Measurements from ENCODE around the gene FGF3. TPM values are rescaled to one million over a fixed set of nuclear protein-coding genes. Genes with fewer than 3 reads are reported as not detected.

Gene FGF3
- total RNA-seq, 1 donor from 2014 or later: not detected

DNA sequence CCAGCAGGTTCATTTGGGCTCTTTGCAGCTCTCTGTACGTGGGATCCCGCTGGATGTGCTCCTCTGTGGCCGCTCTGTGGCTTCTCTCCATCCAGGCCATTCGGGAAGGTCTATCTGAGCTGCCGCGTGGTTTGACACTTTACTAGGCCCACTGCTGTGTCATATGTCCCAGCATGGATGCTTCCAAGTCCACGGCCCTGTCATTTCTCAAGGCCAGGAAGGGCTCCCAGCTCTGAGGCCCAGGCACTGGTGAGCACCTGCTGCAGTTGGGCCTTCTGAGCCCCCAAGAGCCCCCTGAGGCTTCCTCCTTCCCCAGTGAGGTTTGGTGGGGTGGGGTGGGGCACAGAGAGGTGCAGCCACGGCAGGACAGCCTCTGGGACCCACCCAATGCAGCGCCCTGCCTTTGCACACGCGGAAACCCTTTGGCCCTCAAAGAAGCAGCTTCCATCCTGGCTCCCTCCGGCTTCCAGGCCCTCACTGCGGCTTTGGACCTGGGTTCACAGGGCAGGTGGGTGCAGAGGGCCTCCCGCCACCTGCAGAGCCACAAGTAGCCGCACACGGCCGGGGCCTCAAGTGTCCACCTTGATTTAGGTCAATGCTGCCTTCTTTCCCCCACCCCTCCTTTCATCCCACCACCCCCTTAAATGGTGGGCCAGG, 44.5 kb upstream of the FGF3 start:
- no peaks in the 10 kb centered on the region for H4K20me1 ChIP-seq (ENCODE audit: insufficient read depth, low read length)
- Mint-ChIP-seq H3K4me1 (ENCODE audit: low read depth, unreplicated experiment) (no peaks in the 10 kb centered on the region), H3K27me3 (ENCODE audit: low read depth, unreplicated experiment) (peaks cover 65% of the 10 kb centered on the region), H3K9me3 (ENCODE audit: unreplicated experiment) (no peaks in the 10 kb centered on the region), H3K27ac (ENCODE audit: unreplicated experiment) (no peak overlapping the region), H3K4me3 (ENCODE audit: unreplicated experiment) (no peak overlapping the region), H3K36me3 (ENCODE audit: low read depth, unreplicated experiment) (no peaks in the 10 kb centered on the region)
- H3K9me3 ChIP-seq (ENCODE audit: insufficient read depth, low read depth, low read length): no peaks in the 10 kb centered on the region
- H3K27me3 ChIP-seq (ENCODE audit: insufficient read depth, low read length): peaks cover 21% of the 10 kb centered on the region
- H3K79me2 ChIP-seq (ENCODE audit: insufficient read depth, low read length): no peaks in the 10 kb centered on the region
- peaks cover 17% of the 10 kb centered on the region for H3K4me1 ChIP-seq (ENCODE audit: insufficient read depth, low read length)
- no peaks in the 10 kb centered on the region for H3K36me3 ChIP-seq (ENCODE audit: insufficient read depth, low read length)
- DNase-seq (ENCODE audit: low read depth) (no peak), FAIRE-seq (no peak)
- no peak for TF ChIP-seq EZH2 (IDR thresholded peaks at IDR 0.05; ENCODE audit: insufficient read depth, low read length)
- TF ChIP-seq, protein P1, sequence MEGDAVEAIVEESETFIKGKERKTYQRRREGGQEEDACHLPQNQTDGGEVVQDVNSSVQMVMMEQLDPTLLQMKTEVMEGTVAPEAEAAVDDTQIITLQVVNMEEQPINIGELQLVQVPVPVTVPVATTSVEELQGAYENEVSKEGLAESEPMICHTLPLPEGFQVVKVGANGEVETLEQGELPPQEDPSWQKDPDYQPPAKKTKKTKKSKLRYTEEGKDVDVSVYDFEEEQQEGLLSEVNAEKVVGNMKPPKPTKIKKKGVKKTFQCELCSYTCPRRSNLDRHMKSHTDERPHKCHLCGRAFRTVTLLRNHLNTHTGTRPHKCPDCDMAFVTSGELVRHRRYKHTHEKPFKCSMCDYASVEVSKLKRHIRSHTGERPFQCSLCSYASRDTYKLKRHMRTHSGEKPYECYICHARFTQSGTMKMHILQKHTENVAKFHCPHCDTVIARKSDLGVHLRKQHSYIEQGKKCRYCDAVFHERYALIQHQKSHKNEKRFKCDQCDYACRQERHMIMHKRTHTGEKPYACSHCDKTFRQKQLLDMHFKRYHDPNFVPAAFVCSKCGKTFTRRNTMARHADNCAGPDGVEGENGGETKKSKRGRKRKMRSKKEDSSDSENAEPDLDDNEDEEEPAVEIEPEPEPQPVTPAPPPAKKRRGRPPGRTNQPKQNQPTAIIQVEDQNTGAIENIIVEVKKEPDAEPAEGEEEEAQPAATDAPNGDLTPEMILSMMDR (IDR thresholded peaks at IDR 0.05; ENCODE audit: insufficient read depth, low read depth, low read length): no peak
- H3K27ac ChIP-seq (ENCODE audit: low read depth, low read length): no peak overlapping the region
- H2AFZ ChIP-seq (ENCODE audit: low read depth, low read length): no peak overlapping the region
- H3K9ac ChIP-seq (ENCODE audit: low read length): no peak overlapping the region
- H3K4me2 ChIP-seq (ENCODE audit: low read length): no peak overlapping the region
- H3K4me3 ChIP-seq (ENCODE audit: insufficient read depth, low read depth, low read length): no peak overlapping the region

DNA sequence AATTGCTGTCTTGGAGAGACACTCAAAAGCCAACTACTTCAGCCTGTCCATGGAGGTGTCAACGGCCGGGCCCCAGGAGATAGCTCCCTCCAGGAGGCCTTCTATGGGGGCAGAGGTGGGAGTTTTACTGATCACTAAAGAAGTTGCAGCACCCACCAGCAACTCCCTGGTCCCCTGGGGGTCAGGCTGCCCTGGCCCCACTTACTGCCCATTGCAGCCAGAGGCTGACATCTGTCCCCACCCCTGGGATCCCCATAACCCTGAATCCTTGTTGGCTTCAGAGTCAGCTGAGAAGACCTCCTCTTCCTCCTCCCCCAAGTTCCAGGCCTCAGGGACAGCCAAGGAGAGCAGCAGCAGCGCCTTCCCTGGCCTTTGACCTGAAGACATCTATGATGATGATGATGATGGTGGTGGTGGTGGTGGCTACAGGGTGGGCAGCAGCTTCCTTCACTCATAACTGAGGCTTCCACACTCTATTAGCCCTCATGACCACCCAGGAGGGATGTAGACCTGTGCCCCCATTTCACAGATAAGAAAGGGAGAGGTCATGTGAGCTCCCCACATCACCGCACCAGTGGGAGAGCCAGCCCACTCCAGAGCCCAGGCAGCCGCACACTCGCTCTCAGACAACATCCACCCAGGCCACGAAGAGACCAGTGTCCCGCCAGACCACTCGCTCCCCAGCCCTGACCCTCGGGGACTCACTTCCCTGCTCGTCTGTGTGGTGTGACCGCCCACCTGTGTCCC, 43.8 kb upstream of the FGF3 start:
- Histone ChIP-seq H3K36me3 (ENCODE audit: insufficient read depth, low read length) (no peaks in the 10 kb centered on the region), H3K9me3 (ENCODE audit: insufficient read depth, low read depth, low read length) (no peaks in the 10 kb centered on the region), H3K27ac (ENCODE audit: low read depth, low read length) (no peak overlapping the region), H3K4me1 (ENCODE audit: insufficient read depth, low read length) (peaks cover 13% of the 10 kb centered on the region), H4K20me1 (ENCODE audit: insufficient read depth, low read length) (no peaks in the 10 kb centered on the region), H3K79me2 (ENCODE audit: insufficient read depth, low read length) (no peaks in the 10 kb centered on the region), H3K27me3 (ENCODE audit: insufficient read depth, low read length) (peaks cover 21% of the 10 kb centered on the region), H2AFZ (ENCODE audit: low read depth, low read length) (no peak overlapping the region), H3K4me3 (ENCODE audit: insufficient read depth, low read depth, low read length) (no peak overlapping the region), H3K9ac (ENCODE audit: low read length) (no peak overlapping the region), H3K4me2 (ENCODE audit: low read length) (no peak overlapping the region)
- H3K27ac Mint-ChIP-seq (ENCODE audit: unreplicated experiment): no peak overlapping the region
- H3K4me3 Mint-ChIP-seq (ENCODE audit: unreplicated experiment): no peak overlapping the region
- FAIRE-seq (no peak), DNase-seq (ENCODE audit: low read depth) (no peak)
- peaks cover under 1% of the 10 kb centered on the region for H3K9me3 Mint-ChIP-seq (ENCODE audit: unreplicated experiment)
- H3K36me3 Mint-ChIP-seq (ENCODE audit: low read depth, unreplicated experiment): no peaks in the 10 kb centered on the region
- TF ChIP-seq EZH2 (IDR thresholded peaks at IDR 0.05; ENCODE audit: insufficient read depth, low read length): no peak
- H3K27me3 Mint-ChIP-seq (ENCODE audit: low read depth, unreplicated experiment): peaks cover 61% of the 10 kb centered on the region
- no peaks in the 10 kb centered on the region for H3K4me1 Mint-ChIP-seq (ENCODE audit: low read depth, unreplicated experiment)

GRCh38 chr11:69862331-69862771, 43.1 kb upstream of the FGF3 start:
- no peaks in the 10 kb centered on the region for H3K36me3 ChIP-seq (ENCODE audit: insufficient read depth, low read length)
- Mint-ChIP-seq H3K27me3 (ENCODE audit: low read depth, unreplicated experiment) (peaks cover 56% of the 10 kb centered on the region), H3K4me3 (ENCODE audit: unreplicated experiment) (no peak overlapping the region), H3K27ac (ENCODE audit: unreplicated experiment) (no peak overlapping the region), H3K4me1 (ENCODE audit: low read depth, unreplicated experiment) (no peaks in the 10 kb centered on the region), H3K36me3 (ENCODE audit: low read depth, unreplicated experiment) (no peaks in the 10 kb centered on the region), H3K9me3 (ENCODE audit: unreplicated experiment) (peaks cover 2% of the 10 kb centered on the region)
- H3K9me3 ChIP-seq (ENCODE audit: insufficient read depth, low read depth, low read length): no peaks in the 10 kb centered on the region
- no peaks in the 10 kb centered on the region for H4K20me1 ChIP-seq (ENCODE audit: insufficient read depth, low read length)
- TF ChIP-seq EZH2 (IDR thresholded peaks at IDR 0.05; ENCODE audit: insufficient read depth, low read length): no peak
- TF ChIP-seq, protein P1 (IDR thresholded peaks at IDR 0.05; ENCODE audit: insufficient read depth, low read depth, low read length): no peak
- H2AFZ ChIP-seq (ENCODE audit: low read depth, low read length): no peak overlapping the region
- H3K4me3 ChIP-seq (ENCODE audit: insufficient read depth, low read depth, low read length): no peak overlapping the region
- FAIRE-seq (no peak), DNase-seq (ENCODE audit: low read depth) (no peak)
- no peak overlapping the region for H3K27ac ChIP-seq (ENCODE audit: low read depth, low read length)
- no peaks in the 10 kb centered on the region for H3K79me2 ChIP-seq (ENCODE audit: insufficient read depth, low read length)
- H3K4me1 ChIP-seq (ENCODE audit: insufficient read depth, low read length): peaks cover 6% of the 10 kb centered on the region
- peaks cover 21% of the 10 kb centered on the region for H3K27me3 ChIP-seq (ENCODE audit: insufficient read depth, low read length)
- H3K9ac ChIP-seq (ENCODE audit: low read length): no peak overlapping the region
- H3K4me2 ChIP-seq (ENCODE audit: low read length): no peak overlapping the region

All from astrocyte (in vitro differentiated cells and primary cell).